ENCODE results near the gene AGAP5. TPM values are rescaled to one million over a fixed set of nuclear protein-coding genes. Genes with fewer than 3 reads are reported as not detected.

AGAP5 gene
- total and polyA plus RNA-seq, 5 experiments from 2014 or later: 0.19 to 13.2 (median 5.4) TPM; not detected in 1

DNA sequence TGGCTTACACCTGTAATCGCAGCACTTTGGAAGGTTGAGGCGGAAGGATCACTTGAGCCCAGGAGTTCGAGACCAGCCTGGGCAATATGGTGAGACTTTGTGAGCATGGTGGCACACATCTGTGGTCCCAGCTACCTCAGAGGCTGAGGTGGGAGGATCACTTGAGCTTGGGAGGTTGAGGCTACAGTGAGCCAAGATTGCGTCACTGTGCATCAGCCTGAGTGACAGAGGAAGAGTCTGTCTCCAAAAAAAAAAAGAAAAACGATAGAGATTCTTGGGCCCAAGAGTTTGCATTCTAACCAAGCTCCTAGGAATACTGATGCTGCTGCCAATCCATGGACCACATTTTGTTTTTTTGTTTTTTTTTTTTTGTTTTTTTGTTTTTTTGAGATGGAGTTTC, 68.7 kb downstream of the AGAP5 start:
- H3K4me3 Mint-ChIP-seq: no peak overlapping the region
- H3K27me3 Mint-ChIP-seq: no peaks in the 10 kb centered on the region
- no peak overlapping the region for H3K27ac Mint-ChIP-seq
- POLR2A ChIA-PET: no interaction called here
- no peaks in the 10 kb centered on the region for H3K36me3 Mint-ChIP-seq
- ATAC-seq (no peak), DNase-seq (no peak)
- peaks cover 10 to 23% (median 17%) of the 10 kb centered on the region in 4 donors for H3K4me1 Mint-ChIP-seq
- H3K9me3 Mint-ChIP-seq: no peaks in the 10 kb centered on the region

DNA sequence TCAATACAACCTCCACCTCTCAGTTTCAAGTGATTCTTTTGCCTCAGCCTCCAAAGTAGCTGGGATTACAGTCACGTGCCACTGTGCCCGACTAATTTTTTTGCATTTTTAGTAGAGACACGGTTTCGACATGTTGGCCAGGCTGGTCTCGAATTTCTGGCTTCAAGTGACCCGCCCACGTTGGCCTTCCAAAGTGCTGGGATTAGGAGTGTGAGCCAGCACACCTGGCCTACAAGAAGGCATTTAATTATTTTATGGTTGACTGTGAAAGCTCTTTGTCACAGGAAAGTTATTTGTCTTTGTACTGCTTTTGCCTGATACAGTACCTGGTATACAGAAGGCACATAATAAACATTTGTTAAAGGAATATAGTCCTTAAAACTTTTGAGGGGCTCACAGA, 69.5 kb downstream of the AGAP5 start:
- H3K27ac Mint-ChIP-seq: peak overlapping the region in 2 of 10 donors; percentile 5 to 67
- ATAC-seq: no peak
- POLR2A ChIA-PET: no interaction called here
- H3K4me1 Mint-ChIP-seq: peaks cover 10 to 23% (median 17%) of the 10 kb centered on the region in 4 donors
- DNase-seq: no peak
- no peaks in the 10 kb centered on the region for H3K27me3 Mint-ChIP-seq
- H3K4me3 Mint-ChIP-seq: no peak overlapping the region
- no peaks in the 10 kb centered on the region for H3K36me3 Mint-ChIP-seq
- H3K9me3 Mint-ChIP-seq: no peaks in the 10 kb centered on the region

DNA sequence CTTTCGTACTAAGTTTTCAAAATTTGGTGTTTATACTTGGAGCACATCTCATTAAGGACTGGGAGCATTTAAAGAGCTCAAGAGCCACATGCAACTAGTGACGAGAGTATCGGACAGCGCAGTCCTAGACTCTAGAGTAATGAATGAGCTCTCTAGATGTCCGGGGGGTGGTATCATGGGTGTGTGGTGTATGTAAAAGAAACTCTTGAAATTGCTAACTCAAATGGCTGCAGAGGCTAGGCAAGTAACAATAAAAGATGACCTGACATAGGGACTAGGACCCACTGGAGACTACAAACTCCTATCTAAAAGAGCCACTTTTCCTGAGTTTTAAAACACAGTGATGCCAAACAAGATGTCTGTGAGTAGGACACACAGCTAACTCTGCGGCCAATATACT, 70.6 kb downstream of the AGAP5 start:
- no peak for DNase-seq
- ATAC-seq: no peak
- no peaks in the 10 kb centered on the region for H3K9me3 Mint-ChIP-seq
- H3K27ac Mint-ChIP-seq: peak overlapping the region in 8 of 10 donors; percentile 27 to 100 (median 86)
- no peaks in the 10 kb centered on the region for H3K36me3 Mint-ChIP-seq
- peak overlapping the region in 9 of 10 donors; percentile 8 to 98 (median 60) for H3K4me3 Mint-ChIP-seq
- no peaks in the 10 kb centered on the region for H3K27me3 Mint-ChIP-seq
- H3K4me1 Mint-ChIP-seq: peaks cover 10 to 23% (median 17%) of the 10 kb centered on the region in 4 donors
- POLR2A ChIA-PET: no interaction called here

DNA sequence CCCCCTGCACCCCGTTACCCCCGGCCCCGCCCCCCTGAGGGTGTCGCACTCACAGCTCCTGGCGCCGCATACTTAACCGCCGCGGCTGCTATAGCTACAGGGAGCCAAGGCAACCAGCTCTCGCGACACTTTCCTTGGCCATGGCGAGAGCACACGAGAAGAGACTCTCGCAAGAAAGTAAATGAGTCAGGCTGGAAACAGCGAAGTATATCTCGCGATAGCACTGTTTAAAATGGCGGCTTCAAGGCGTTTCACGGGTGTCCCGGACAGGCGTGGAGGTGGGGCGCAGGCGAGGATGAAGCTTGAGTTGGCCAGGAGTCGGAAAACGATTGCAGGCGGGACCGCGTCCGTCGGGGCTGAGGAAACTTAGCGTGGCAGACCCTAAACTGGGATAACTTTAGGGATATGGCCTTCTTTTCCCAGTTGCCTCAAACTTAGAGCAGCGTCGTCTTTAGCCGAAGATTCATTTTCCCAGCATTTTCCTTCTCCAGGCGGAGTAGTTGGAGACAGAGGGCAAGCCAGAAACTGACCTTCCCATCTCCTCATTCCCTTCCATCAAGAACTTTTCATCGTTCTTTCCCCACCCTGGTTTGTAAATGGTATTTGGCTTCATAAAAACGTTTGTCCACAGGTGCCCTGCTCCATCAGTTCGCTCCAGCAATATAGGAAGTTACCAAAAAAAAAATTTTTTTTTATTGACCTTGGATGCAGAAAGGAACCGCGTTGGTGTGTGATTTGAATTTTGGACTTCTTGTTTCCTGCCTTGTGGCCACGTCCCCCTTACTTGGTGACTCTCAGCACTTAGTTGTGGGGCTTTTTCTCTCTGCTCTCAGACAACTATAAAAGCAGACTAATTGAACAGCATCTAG, 71.8 kb downstream of the AGAP5 start:
- Mint-ChIP-seq H3K4me1 (peaks cover 10 to 23% (median 17%) of the 10 kb centered on the region in 4 donors), H3K27ac (peak overlapping the region; percentile 96 to 100 (median 99)), H3K27me3 (no peaks in the 10 kb centered on the region), H3K36me3 (no peaks in the 10 kb centered on the region), H3K4me3 (peak overlapping the region; percentile 92 to 98 (median 96)), H3K9me3 (no peaks in the 10 kb centered on the region)
- peak; percentile 91 to 95 for ATAC-seq
- POLR2A ChIA-PET: interaction anchor here (0.6 to 2.1 kb wide), 8 partner anchors 9 to 378 kb away, joined by 3 to 14 read pairs (median 4); partner anchors contain the start of genes ANXA7, PPP3CB and USP54
- peak; percentile 82 to 97 (median 93) for DNase-seq

DNA sequence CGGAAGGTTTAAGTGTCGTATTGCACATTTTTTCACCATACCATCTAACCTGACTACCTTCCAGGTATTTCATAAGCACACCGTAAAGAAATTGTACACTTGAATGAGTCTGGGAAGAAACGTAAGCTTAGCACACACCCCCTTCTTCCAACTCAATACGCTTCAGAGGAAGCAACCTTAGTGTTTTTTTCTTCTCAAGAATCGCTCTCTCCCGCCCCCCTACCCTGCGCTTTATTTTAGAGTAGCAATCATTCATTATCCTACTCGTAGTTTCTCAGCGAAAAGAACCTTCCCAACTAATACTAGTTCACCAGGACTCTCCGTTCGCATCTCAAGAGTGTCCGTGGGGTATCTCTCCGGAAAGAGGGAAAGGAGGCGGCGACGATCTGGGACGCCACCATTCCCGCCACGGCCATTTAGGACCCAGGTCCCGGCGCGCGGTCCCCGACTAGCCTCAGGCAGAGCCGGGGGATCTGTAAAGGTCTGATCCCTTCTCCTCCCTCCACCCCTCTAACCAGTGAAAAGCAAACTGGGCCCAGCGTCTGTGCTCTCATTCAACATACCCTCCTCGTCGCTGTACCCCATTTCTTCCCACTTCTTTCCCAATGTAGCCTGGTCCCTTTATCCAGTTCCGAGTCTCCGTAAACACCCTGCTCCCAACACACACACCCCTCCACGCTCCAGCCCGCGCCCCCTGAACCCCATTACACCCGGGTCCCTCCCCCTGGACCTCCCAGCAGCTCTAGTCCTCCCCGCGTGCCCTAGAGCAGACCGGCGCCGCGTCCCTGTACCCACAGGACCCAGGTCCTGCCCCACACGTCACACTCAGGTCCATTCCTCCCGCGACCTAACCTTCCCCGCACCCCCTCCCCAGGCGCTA, 72.7 kb downstream of the AGAP5 start:
- H3K27ac Mint-ChIP-seq: peak overlapping the region; percentile 92 to 100 (median 98)
- POLR2A ChIA-PET: interaction anchor here (0.7 to 2.1 kb wide), 6 partner anchors 18 to 378 kb away, joined by 3 to 14 read pairs (median 4); partner anchors contain the start of genes ANXA7, PPP3CB and USP54
- H3K9me3 Mint-ChIP-seq: no peaks in the 10 kb centered on the region
- peak in 5 of 10 donors; percentile 6 to 28 (median 11) for DNase-seq
- ATAC-seq: peak; percentile 65 to 75
- peaks cover 10 to 23% (median 17%) of the 10 kb centered on the region in 4 donors for H3K4me1 Mint-ChIP-seq
- H3K4me3 Mint-ChIP-seq: peak overlapping the region; percentile 92 to 98 (median 96)
- no peaks in the 10 kb centered on the region for H3K27me3 Mint-ChIP-seq
- no peaks in the 10 kb centered on the region for H3K36me3 Mint-ChIP-seq

Other genes with a start within 250 kb of the AGAP5 start
- gene PPP3CB, start 202.1 kb downstream of the AGAP5 start, total RNA-seq: 10 to 100 TPM; 33.9 to 35.0 TPM
- 1 to 10 TPM; 5.0 to 5.8 (median 5.8) TPM for gene PPP3CB, start 202.1 kb downstream of the AGAP5 start, polyA plus RNA-seq
- 1 to 10 TPM; 5.4 to 7.3 TPM for gene USP54, start 106.8 kb downstream of the AGAP5 start, total RNA-seq
- 1 to 10 TPM in 1 of 3 donors, under 1 TPM in 2; 0.71 to 1.7 (median 0.99) TPM for gene USP54, start 106.8 kb downstream of the AGAP5 start, polyA plus RNA-seq
- gene MYOZ1, start 56.6 kb downstream of the AGAP5 start, total RNA-seq: not detected
- not detected for gene MYOZ1, start 56.6 kb downstream of the AGAP5 start, polyA plus RNA-seq
- not detected for gene SYNPO2L, start 42.1 kb downstream of the AGAP5 start, total RNA-seq
- gene SYNPO2L, start 42.1 kb downstream of the AGAP5 start, polyA plus RNA-seq: not detected
- 10 to 100 TPM; 72.2 to 72.7 TPM for gene SEC24C, start 46.3 kb upstream of the AGAP5 start, total RNA-seq
- gene SEC24C, start 46.3 kb upstream of the AGAP5 start, polyA plus RNA-seq: 10 to 100 TPM; 18.9 to 33.5 (median 25.9) TPM
- gene CHCHD1, start 83.9 kb upstream of the AGAP5 start, total RNA-seq: 10 to 100 TPM; 19.9 to 22.1 TPM
- 10 to 100 TPM; 32.2 to 44.6 (median 37.9) TPM for gene CHCHD1, start 83.9 kb upstream of the AGAP5 start, polyA plus RNA-seq
- gene ZSWIM8, start 87.5 kb upstream of the AGAP5 start, total RNA-seq: 10 to 100 TPM; 79.0 to 79.9 TPM
- gene ZSWIM8, start 87.5 kb upstream of the AGAP5 start, polyA plus RNA-seq: 10 to 100 TPM; 12.3 to 18.5 (median 13.4) TPM
- 100 to 1,000 TPM; 101 to 112 TPM for gene NDST2, start 113.5 kb upstream of the AGAP5 start, total RNA-seq
- gene NDST2, start 113.5 kb upstream of the AGAP5 start, polyA plus RNA-seq: 10 to 100 TPM; 13.4 to 34.3 (median 24.5) TPM
- gene CAMK2G, start 176.4 kb upstream of the AGAP5 start, total RNA-seq: 10 to 100 TPM; 60.4 to 61.7 TPM
- 1 to 10 TPM; 4.6 to 6.7 (median 5.1) TPM for gene CAMK2G, start 176.4 kb upstream of the AGAP5 start, polyA plus RNA-seq
- gene PLAU, start 213.0 kb upstream of the AGAP5 start, total RNA-seq: under 1 TPM; 0.26 to 0.30 TPM
- gene PLAU, start 213.0 kb upstream of the AGAP5 start, polyA plus RNA-seq: not detected